T-helper 1 cell treated with Interleukin-12 subunit alpha and Interleukin-12 subunit beta and Interleukin-4 antibody, amounts not matched to agents 30 ng/mL and 1 ng/mL, for 36 hours (primary cell): Measurements from ENCODE around the gene TMEM134. TPM values are rescaled to one million over a fixed set of nuclear protein-coding genes. Genes with fewer than 3 reads are reported as not detected.
"Not testable (repeated sequence)": the region's sequence is repeated elsewhere in the genome, so short reads cannot be mapped to it uniquely, and the experiment has no call there.

Source experiments
- intact Hi-C: fragments of 100-400 bp; cut with micrococcal nuclease; formaldehyde crosslinking; loops from one replicate; pipeline ENCODE4 v1.15.1; 2024
- total RNA-seq: library from RNA; stranded (reverse); gene quantifications from 2 replicates; pipeline ENCODE4 v1.2.3, GENCODE V29; 2022

The TMEM134 gene
- total RNA-seq, 1 donor from 2014 or later, result 43.9 TPM

- intact Hi-C loops, result loop anchor here (10.0 kb wide), 1 partner anchor 1872 kb away; the partner anchor contains the start of genes MAP3K11 and PCNX3
Observed at GRCh38 chr11:67486481-67487195, 17.6 kb upstream of the TMEM134 start.

- intact Hi-C loops, result loop anchor here (2.0 to 10.0 kb wide), 2 partner anchors 47 to 1871 kb away; partner anchors contain the start of genes MAP3K11 and PCNX3
Observed at GRCh38 chr11:67485873-67486361, 16.9 kb upstream of the TMEM134 start.

DNA sequence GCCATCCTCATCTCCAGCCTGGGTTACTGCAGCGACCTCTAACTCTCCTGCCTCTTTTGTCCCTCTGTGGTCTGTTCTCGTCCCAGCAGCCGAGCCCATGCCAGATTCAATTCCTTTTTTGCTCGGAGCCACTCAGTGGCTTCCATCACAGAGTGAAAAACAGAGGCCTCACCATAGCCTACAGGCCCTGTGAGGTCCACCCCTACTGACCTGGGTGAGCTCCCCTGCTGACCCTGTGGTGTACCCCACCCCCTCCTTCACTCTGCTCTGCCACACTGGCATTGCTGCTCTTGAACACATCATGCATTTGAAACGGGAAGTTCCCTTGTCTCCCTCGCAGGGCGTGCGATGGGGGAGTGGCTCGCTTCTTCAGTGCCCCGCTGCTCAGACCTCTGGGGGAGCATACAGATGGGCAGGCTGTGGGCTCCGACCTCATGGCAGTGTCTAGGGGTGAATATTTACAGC lies 15.8 kb upstream of the TMEM134 start:
- intact Hi-C loops, result loop anchor here (1.0 to 10.0 kb wide), 7 partner anchors 46 to 1870 kb away; partner anchors contain the start of genes MAP3K11, PCNX3, POLD4 and RPS6KB2

DNA sequence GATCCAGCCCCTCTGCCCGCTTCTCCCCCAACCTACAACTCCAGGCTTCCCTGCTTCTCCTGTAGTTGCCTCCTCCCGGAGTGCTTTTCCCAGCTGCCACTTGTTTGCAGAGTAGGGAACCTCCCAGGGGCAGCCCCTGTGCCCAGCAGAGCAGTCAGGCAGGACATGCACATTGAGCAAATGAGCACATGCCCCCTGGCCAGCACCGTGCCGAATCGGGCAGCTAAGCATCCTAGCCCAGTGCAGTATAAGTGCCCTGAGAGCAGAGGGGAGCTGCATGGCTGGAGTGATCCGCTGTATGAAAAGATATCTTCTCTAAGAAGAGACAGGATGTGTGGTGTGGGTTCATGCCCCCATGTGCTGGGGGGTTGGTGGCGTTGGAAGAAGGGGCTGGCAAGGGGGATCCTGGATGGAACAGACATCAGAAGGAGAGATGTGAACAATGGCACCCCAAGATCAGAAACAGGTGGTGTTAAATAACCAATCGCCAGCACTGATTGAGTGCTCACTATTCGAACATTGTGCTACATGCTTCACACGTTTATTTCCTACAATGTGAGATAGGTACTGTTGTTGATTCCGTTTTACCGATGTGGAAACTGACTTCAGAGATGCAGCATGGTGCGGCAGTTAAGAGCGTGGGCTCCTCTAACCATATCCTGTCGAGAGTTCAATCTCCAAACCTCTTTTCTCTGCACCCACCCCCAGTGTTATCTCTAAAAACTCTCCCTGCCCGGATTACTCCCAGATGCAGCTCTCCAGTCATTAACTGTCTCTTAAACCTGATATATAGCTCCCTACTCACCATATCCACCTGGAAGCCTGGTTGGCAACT lies 15.0 kb upstream of the TMEM134 start:
- intact Hi-C loops, result loop anchor here (1.0 to 10.0 kb wide), 12 partner anchors 20 to 1869 kb away; partner anchors contain the start of genes CDK2AP2, MAP3K11, NDUFV1 and PCNX3

DNA sequence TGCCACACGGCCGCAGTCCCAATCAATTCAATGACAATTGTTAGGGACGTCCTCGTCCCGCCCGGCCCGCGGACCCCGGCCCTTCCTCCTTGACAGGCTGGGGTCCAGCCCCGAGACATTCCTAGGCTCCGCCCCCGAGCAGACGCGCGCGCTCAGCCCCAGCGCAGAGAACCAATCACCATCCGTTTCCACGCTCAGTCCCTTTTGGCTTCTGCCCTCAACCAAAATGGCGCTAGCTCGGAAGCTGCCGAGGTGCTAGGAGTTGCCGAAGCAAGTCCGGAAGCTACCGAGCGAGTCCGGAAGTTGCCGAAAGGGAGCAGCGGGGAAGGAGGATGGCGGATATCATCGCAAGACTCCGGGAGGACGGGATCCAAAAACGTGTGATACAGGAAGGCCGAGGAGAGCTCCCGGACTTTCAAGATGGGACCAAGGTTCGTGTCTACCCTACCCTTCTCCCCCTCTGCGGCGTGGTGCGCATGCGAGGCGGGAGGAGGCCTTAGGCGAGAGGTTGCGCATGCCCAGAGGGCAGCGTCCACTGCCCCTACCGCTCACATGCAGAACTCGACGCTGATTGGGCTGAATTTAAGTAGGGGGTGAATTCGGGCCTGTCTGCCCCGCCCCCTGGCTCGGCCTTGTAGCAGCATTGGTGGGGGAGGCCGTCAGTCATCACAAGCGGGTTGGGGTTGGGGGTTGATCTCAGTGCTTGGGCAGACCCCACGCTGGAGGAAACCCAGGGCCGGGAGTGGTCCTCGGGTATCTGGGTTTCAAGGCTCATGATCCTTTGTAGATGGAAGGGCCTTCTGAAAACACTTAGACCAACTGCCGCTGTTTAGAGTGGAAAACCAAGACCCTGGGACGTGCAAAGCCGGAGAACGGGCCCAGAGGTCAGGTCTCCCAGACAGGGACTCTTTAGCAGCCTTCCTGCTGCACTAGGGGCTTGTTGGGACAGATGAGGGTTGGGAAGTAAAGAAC lies 14.1 kb upstream of the TMEM134 start, which contains the start of gene AIP:
AIP (plus strand) TSS at position 200 of the 972 bp plus-strand sequence; CDS start at position 333, 133 bp downstream.
- intact Hi-C loops, result loop anchor here (1.0 to 10.0 kb wide), 8 partner anchors 14 to 1868 kb away; partner anchors contain the start of genes CDK2AP2, MAP3K11, NDUFV1 and PCNX3

DNA sequence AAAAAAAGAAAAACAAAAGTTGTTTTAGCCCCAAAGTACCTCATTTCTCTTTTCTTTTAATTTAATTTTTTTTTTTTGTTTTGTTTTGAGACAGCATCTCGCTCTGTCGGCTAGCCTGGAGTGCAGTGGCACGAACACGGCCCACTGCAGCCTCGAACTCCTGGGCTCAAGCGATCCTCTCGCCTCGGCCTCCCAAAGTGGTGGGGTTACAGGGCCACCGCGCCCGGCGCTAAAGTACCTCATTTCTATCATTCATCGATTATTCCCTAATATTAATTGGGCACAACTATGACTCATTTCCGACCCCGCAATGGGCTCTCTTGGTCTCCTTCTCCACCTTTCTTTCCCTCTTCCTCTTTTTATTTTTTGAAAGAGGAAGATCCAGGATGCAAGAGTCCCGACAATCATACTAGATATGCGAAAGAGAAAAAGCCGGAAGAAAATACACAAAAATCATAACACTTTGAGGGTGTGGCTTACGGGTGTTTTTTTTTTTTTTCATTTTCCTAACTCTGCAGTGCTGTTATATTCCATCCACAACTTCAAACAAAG lies 13.3 kb upstream of the TMEM134 start:
- intact Hi-C loops, result loop anchor here (1.0 to 10.0 kb wide), 3 partner anchors 13 to 1868 kb away; partner anchors contain the start of genes MAP3K11, PCNX3 and TMEM134

DNA sequence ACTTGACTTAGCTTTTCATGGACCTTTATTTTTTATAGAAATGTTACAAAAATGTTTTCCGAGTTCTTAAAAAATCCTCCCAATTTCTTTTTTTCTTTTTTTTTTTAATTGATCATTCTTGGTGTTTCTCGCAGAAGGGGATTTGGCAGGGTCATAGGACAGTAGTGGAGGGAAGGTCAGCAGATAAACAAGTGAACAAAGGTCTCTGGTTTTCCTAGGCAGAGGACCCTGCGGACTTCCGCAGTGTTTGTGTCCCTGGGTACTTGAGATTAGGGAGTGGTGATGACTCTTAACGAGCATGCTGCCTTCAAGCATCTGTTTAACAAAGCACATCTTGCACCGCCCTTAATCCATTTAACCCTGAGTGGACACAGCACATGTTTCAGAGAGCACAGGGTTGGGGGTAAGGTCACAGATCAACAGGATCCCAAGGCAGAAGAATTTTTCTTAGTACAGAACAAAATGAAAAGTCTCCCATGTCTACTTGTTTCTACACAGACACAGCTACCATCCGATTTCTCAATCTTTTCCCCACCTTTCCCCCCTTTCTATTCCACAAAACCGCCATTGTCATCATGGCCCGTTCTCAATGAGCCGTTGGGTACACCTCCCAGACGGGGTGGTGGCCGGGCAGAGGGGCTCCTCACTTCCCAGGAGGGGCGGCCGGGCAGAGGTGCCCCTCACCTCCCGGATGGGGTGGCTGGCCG lies 8.4 kb upstream of the TMEM134 start:
- intact Hi-C loops, result not testable (repeated sequence)

- intact Hi-C loops, result not testable (repeated sequence)
Observed at GRCh38 chr11:67476692-67477091, 7.6 kb upstream of the TMEM134 start.

DNA sequence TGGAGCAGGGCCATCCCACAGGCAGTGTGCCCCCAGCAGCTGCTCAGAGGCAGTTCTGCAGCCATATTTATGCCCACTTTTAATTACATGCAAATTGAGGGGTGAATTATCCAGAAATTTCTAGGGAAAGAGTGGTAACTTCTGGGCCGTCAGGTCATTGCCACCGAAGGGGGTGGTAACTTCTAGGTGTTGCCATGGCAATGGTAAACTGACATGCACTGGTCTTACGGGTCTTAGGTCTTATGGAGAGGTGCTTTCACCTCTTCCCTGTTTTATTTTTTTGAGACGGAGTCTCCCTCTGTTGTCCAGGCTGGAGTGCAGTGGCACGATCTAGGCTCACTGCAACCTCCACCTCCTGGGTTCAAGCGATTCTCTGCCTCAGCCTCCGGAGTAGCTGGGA lies 3.8 kb upstream of the TMEM134 start:
- intact Hi-C loops, result no loop called here

DNA sequence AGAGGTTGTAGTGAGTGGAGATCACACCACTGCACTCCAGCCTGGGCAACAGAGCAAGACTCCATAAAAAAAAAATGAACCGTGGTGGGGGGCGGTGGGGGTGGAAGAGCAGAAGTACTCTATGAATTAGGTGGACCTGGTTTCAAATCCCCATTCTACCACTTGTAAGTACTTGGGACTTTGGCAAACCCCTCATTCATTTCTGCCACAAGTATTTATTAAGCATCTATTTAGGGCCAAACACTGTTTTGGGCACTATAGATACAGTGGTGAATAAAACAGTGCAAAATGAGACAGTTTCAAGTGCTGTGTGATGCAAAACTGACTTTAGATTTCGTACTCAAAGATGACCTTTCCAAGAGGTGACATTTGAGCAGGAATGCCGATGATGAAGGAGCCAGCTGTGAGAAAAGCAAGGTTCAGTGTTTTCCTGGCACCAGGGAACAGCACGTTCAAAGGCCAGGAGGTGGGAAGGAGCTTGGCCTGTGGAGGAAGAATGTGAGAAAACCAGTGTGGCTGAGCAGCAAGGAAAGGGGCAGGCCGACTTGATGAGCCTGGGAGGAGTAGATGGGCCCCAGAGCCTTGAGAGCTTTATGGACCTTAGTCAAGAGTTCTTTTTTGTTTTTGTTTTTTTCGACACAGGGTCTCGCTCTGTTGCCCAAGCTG lies 1.4 kb upstream of the TMEM134 start:
- intact Hi-C loops, result no loop called here

DNA sequence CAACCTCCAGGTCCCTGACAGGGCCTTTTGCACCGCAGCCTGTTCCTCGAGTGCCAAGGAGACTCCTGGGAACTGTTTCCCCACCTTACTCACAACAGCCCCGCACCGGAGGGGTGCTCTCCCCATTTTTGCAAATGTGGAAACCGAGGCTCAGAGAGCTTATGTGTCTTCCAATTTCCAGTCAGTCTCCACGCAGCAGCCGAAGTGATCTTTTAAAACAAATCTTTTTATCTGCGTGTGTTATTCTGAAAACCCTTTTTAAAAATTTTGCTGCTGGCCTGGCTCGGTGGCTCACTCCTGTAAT lies 409 bp upstream of the TMEM134 start:
- intact Hi-C loops, result loop anchor here (1.0 kb wide), 8 partner anchors 13 to 137 kb away; partner anchors contain the start of genes NDUFV1, POLD4, PPP1CA and RPS6KB2

GRCh38 chr11:67468456-67468758 lies 644 bp downstream of the TMEM134 start:
- intact Hi-C loops, result no loop called here

DNA sequence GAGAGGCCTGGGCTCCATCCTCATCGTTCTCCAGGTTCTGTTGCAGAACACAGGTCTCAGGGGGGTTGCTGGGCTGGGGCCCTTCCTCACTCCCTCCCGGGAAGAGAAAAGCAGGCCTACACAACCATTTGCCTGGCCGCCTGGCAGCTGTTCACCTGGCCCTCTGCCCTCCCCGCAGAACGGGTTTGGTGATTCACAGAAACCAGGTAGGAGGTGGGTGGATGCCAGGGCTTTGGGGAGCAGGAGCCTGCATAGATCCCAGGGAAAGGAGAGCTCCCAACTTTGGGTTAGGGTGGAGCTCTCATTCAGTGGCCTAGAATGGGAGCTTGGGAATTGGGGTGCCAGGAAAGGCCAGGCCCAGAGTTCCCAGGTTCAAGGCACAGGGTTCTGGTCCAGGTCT lies 995 bp downstream of the TMEM134 start:
- intact Hi-C loops, result no loop called here

- intact Hi-C loops, result no loop called here
Observed at GRCh38 chr11:67466962-67467771, 1.9 kb downstream of the TMEM134 start.

DNA sequence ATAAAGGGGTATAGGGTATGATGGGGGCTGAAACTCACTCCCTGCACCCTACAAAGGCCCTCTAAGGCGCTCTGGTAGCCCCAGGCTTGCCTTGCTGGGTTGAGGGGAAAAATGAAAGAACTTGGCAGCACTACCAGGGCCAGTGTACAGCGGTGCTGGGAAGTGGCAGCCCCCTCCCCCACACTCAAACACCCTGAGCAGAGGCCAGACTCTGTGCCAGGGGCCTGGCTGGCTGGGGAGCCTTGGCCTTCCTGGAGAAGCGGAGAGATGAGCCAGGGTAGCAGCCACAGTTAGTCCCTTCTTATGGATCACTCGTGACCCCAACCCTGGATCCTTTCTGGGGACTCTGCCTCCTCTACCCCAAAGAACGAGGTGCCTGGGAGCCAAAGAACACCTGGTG lies 2.7 kb downstream of the TMEM134 start:
- intact Hi-C loops, result no loop called here

DNA sequence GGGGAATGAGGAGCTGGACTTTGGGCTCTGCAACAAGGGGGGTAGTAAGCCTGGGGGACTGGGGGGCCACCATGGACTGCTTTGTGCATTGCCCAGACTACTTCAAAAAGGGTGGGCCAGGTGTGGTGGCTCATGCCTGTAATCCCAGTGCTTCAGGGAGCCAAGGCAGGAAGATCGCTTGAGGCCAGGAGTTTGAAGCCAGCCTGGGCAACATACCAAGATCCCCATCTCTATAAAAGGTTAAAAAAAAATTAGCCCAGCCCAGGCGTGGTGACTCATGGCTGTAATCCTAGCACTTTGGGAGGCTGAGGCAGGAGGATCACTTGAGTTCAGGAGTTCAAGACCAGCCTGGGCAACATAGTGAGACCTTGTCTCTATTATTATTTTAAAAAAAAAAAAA lies 3.5 kb downstream of the TMEM134 start:
- intact Hi-C loops, result not testable (repeated sequence)

- intact Hi-C loops, result no loop called here
Observed at GRCh38 chr11:67465189-67465510, 3.9 kb downstream of the TMEM134 start.
